Mesendoderm (in vitro differentiated cells): ENCODE data around the gene OMA1.

ENCODE experiments used
- DNase-seq: peaks from one replicate; pipeline ENCODE4 v3.0.0; 2013
- H2AK5ac ChIP-seq: 2 replicates; pipeline ENCODE4 v1.6.1; 2013; ENCODE audit warnings: low read length, inconsistent platforms
- H2BK120ac ChIP-seq: 2 replicates; pipeline ENCODE4 v1.6.1; 2013; ENCODE audit warnings: low read depth, mild to moderate bottlenecking, low read length, moderate library complexity, mixed read lengths
- H2BK15ac ChIP-seq: replicated peaks from 2 replicates; pipeline ENCODE4 v1.6.1; 2013; ENCODE audit warnings: low read depth, mild to moderate bottlenecking, moderate library complexity
- H2BK5ac ChIP-seq: 2 replicates; pipeline ENCODE4 v1.6.1; 2013; ENCODE audit warnings: low read length, inconsistent platforms
- H3K18ac ChIP-seq: 2 replicates; pipeline ENCODE4 v1.6.1; 2013; ENCODE audit warnings: mild to moderate bottlenecking, low read length, mixed read lengths
- H3K23ac ChIP-seq: one replicate; pipeline ENCODE4 v1.6.1; 2013; ENCODE audit warnings: low read length
- H3K27ac ChIP-seq: 2 replicates; pipeline ENCODE4 v1.5.1; 2013; ENCODE audit warnings: low read depth, mild to moderate bottlenecking, inconsistent platforms, low read length, moderate library complexity
- H3K27me3 ChIP-seq: 2 replicates; pipeline ENCODE4 v1.6.1; 2013; ENCODE audit warnings: low read length, control low read depth, mild to moderate bottlenecking, inconsistent platforms; ENCODE audit not compliant: insufficient read depth, poor library complexity
- H3K36me3 ChIP-seq: 2 replicates; pipeline ENCODE4 v1.6.1; 2013; ENCODE audit warnings: low read length, inconsistent platforms; ENCODE audit not compliant: control insufficient read depth, insufficient read depth
- H3K4ac ChIP-seq: one replicate; pipeline ENCODE4 v1.6.1; 2013; ENCODE audit warnings: low read depth, mild to moderate bottlenecking, low read length, moderate library complexity
- H3K4me1 ChIP-seq: 2 replicates; pipeline ENCODE4 v1.6.1; 2013; ENCODE audit warnings: low read depth, low read length, inconsistent platforms; ENCODE audit not compliant: control insufficient read depth
- H3K4me2 ChIP-seq: 2 replicates; pipeline ENCODE4 v1.6.1; 2013; ENCODE audit warnings: low read length
- H3K4me3 ChIP-seq: 2 replicates; pipeline ENCODE4 v1.5.1; 2013; ENCODE audit warnings: mild to moderate bottlenecking, low read length
- H3K56ac ChIP-seq: one replicate; pipeline ENCODE4 v1.6.1; 2013; ENCODE audit warnings: low read length
- H3K79me1 ChIP-seq: 2 replicates; pipeline ENCODE4 v1.6.1; 2013; ENCODE audit warnings: low read length, inconsistent platforms
- H3K79me2 ChIP-seq: 2 replicates; pipeline ENCODE4 v1.6.1; 2013; ENCODE audit warnings: mild to moderate bottlenecking, low read length; ENCODE audit not compliant: control insufficient read depth, insufficient read depth
- H3K9ac ChIP-seq: 2 replicates; pipeline ENCODE4 v1.6.1; 2013; ENCODE audit warnings: low read length, inconsistent platforms
- H4K5ac ChIP-seq: one replicate; pipeline ENCODE4 v1.6.1; 2013; ENCODE audit warnings: low read length
- H4K8ac ChIP-seq: one replicate; pipeline ENCODE4 v1.6.1; 2013; ENCODE audit warnings: low read depth, mild to moderate bottlenecking, control low read depth, low read length, moderate library complexity
- WGBS: extraction: QIAGEN DNeasy Blood & Tissue Kit; methylation state at CpG from one replicate; pipeline ENCODE4 v1.1.7; 2013; ENCODE audit warnings: low lambda C conversion rate, missing lambda C conversion rate; ENCODE audit not compliant: insufficient coverage; ENCODE audit errors: extremely low coverage; 5-methylcytosine and 5-hydroxymethylcytosine counted together

Gene OMA1

DNA sequence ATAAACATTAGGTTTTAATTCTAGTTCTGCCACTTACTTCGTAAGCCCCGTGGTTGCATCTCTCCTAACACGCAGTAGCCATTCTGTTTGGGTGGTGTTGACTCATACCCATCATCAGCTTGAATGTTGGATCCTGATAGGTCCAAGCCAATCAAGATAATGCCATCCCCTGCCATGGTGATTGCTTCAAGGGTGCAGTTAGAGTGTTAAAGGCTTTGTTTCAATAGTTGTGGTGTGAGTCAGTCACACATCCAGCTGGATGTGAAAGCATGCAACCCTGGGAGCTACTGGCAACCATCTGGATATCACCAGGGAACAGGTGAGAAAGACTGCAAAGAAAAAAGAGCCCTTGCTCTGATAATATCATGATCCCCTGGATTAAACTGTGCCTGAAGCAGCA, 69.1 kb downstream of the OMA1 start:
- H3K18ac ChIP-seq, result no peak overlapping the region
- H3K9ac ChIP-seq, result no peak overlapping the region
- no peak overlapping the region for H2BK120ac ChIP-seq
- peak; percentile 63 for DNase-seq
- H3K79me1 ChIP-seq, result no peaks in the 10 kb centered on the region
- no peak overlapping the region for H4K5ac ChIP-seq
- no peak overlapping the region for H2AK5ac ChIP-seq
- H3K4me1 ChIP-seq, result no peaks in the 10 kb centered on the region
- no CpG with 5 or more reads among the region's 3 CpGs for WGBS
- no peak overlapping the region for H3K56ac ChIP-seq
- H2BK5ac ChIP-seq, result no peak overlapping the region
- H3K4ac ChIP-seq, result no peak overlapping the region
- no peak overlapping the region for H3K27ac ChIP-seq
- H3K4me3 ChIP-seq, result no peak overlapping the region
- no peaks in the 10 kb centered on the region for H3K36me3 ChIP-seq
- H2BK15ac ChIP-seq, result no peak overlapping the region
- H3K23ac ChIP-seq, result no peak overlapping the region
- no peaks in the 10 kb centered on the region for H3K27me3 ChIP-seq
- H3K4me2 ChIP-seq, result no peak overlapping the region
- H4K8ac ChIP-seq, result no peak overlapping the region
- H3K79me2 ChIP-seq, result no peaks in the 10 kb centered on the region

DNA sequence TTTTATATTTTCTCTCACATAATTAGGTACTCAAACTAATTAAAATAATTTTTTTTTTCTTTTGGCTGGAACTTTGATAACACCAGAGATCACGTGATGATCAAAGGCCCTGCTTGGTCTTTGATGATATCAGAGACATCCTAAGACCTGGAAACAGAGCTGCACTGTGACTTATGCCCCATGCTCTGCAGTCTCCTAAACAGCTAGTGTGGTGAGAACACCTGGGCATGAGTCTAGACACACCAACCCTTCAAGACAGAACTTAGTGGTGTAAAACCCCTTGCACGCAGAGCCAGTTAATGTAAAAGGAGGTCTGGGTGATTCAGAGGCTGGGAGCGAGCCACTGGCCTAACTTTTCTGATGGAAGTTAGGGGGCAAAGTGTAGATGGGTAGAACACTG, 70.3 kb downstream of the OMA1 start:
- Histone ChIP-seq H3K23ac (no peak overlapping the region), H3K27me3 (no peaks in the 10 kb centered on the region), H3K79me2 (no peaks in the 10 kb centered on the region), H2BK5ac (no peak overlapping the region), H3K79me1 (no peaks in the 10 kb centered on the region), H3K4me2 (no peak overlapping the region), H3K18ac (no peak overlapping the region), H3K4ac (no peak overlapping the region), H4K5ac (no peak overlapping the region), H3K4me1 (no peaks in the 10 kb centered on the region), H3K27ac (no peak overlapping the region), H2AK5ac (no peak overlapping the region), H3K56ac (no peak overlapping the region), H3K4me3 (no peak overlapping the region), H2BK120ac (no peak overlapping the region), H3K9ac (no peak overlapping the region), H2BK15ac (no peak overlapping the region), H4K8ac (no peak overlapping the region), H3K36me3 (no peaks in the 10 kb centered on the region)
- DNase-seq, result no peak
- no CpG with 5 or more reads among the region's 3 CpGs for WGBS

DNA sequence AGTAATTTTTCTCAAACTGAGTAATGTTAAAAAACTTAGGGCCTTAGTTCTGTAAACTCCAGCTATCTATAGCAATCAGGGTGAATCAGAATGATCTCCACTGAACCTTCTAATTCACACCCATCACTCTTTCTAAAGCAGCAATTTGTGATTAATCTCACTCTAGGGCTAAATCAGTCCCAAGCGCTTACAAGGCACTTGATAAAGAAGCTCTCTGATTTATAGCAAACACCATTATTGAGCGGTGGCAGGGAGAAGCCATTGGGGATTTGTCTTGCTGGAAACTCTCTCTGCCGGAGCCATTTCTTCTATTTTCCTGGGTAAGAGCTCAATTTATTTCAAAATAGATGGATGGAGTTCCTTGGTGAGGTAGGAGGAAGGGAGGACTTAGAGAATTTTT, 77.0 kb downstream of the OMA1 start:
- Histone ChIP-seq H3K4ac (no peak overlapping the region), H2BK120ac (no peak overlapping the region), H2BK15ac (no peak overlapping the region), H3K18ac (no peak overlapping the region), H2AK5ac (no peak overlapping the region), H3K9ac (no peak overlapping the region), H3K4me1 (no peaks in the 10 kb centered on the region), H3K79me2 (no peaks in the 10 kb centered on the region), H4K5ac (no peak overlapping the region), H3K4me3 (no peak overlapping the region), H3K36me3 (no peaks in the 10 kb centered on the region), H3K27ac (no peak overlapping the region), H2BK5ac (no peak overlapping the region), H3K4me2 (no peak overlapping the region), H3K79me1 (no peaks in the 10 kb centered on the region), H3K56ac (no peak overlapping the region), H3K27me3 (no peaks in the 10 kb centered on the region), H4K8ac (no peak overlapping the region), H3K23ac (no peak overlapping the region)
- no peak for DNase-seq
- no CpG with 5 or more reads among the region's 3 CpGs for WGBS

DNA sequence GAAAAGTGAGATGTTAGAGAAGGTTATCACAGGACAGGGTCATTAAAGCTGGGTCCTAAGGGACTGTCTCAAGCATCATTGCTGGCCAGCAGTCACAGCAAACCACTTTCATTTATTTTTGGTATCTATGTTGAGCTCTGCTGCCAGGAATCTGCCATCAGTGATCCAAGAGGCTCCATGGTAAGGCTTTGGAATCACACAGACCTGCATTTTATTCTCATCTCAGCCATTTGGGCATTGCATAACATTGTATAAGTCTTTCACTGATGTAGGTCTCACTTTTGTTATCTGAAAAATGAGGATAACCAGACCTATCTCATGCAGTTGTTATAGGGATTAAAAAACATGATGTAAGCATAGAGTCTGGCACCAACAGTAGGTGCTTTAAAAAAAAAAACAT, 77.5 kb downstream of the OMA1 start:
- no peak overlapping the region for H2AK5ac ChIP-seq
- no peak overlapping the region for H4K5ac ChIP-seq
- H3K27ac ChIP-seq, result no peak overlapping the region
- no peaks in the 10 kb centered on the region for H3K27me3 ChIP-seq
- H3K23ac ChIP-seq, result no peak overlapping the region
- H3K4me2 ChIP-seq, result no peak overlapping the region
- H3K18ac ChIP-seq, result no peak overlapping the region
- no peak overlapping the region for H2BK120ac ChIP-seq
- DNase-seq, result no peak
- no peak overlapping the region for H3K9ac ChIP-seq
- H3K56ac ChIP-seq, result no peak overlapping the region
- H3K79me2 ChIP-seq, result no peaks in the 10 kb centered on the region
- H3K4me1 ChIP-seq, result no peaks in the 10 kb centered on the region
- H2BK5ac ChIP-seq, result no peak overlapping the region
- H3K36me3 ChIP-seq, result no peaks in the 10 kb centered on the region
- no peaks in the 10 kb centered on the region for H3K79me1 ChIP-seq
- H2BK15ac ChIP-seq, result no peak overlapping the region
- no peak overlapping the region for H4K8ac ChIP-seq
- no peak overlapping the region for H3K4me3 ChIP-seq
- H3K4ac ChIP-seq, result no peak overlapping the region

DNA sequence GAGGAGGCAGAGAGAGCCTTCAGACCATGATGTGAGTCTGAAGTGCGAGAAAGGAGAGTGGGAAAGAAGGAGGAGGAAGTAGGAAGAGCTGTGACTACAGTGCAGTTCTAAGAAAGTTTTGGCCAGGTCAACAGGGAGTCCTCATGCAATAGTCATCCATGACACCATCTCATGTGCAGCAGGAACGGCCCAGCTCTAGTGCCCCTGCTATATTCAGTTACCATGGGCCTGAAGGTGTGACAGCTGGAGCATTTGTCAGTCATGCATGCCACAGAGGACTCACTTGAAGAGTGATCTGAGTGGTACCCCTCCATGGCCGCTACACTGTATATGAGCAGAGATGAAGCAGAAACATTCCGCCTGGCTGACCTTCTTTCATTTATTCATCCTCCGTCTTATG, 77.9 kb downstream of the OMA1 start:
- H3K4me1 ChIP-seq, result no peaks in the 10 kb centered on the region
- no CpG with 5 or more reads among the region's 5 CpGs for WGBS
- no peak overlapping the region for H3K4ac ChIP-seq
- DNase-seq, result no peak
- no peaks in the 10 kb centered on the region for H3K79me1 ChIP-seq
- H2BK15ac ChIP-seq, result no peak overlapping the region
- H3K27ac ChIP-seq, result no peak overlapping the region
- H2BK120ac ChIP-seq, result no peak overlapping the region
- no peak overlapping the region for H3K23ac ChIP-seq
- no peaks in the 10 kb centered on the region for H3K79me2 ChIP-seq
- no peak overlapping the region for H4K8ac ChIP-seq
- H3K4me3 ChIP-seq, result no peak overlapping the region
- no peak overlapping the region for H3K9ac ChIP-seq
- H3K56ac ChIP-seq, result no peak overlapping the region
- H3K4me2 ChIP-seq, result no peak overlapping the region
- no peak overlapping the region for H4K5ac ChIP-seq
- H2AK5ac ChIP-seq, result no peak overlapping the region
- no peak overlapping the region for H3K18ac ChIP-seq
- no peaks in the 10 kb centered on the region for H3K27me3 ChIP-seq
- H3K36me3 ChIP-seq, result no peaks in the 10 kb centered on the region
- no peak overlapping the region for H2BK5ac ChIP-seq

DNA sequence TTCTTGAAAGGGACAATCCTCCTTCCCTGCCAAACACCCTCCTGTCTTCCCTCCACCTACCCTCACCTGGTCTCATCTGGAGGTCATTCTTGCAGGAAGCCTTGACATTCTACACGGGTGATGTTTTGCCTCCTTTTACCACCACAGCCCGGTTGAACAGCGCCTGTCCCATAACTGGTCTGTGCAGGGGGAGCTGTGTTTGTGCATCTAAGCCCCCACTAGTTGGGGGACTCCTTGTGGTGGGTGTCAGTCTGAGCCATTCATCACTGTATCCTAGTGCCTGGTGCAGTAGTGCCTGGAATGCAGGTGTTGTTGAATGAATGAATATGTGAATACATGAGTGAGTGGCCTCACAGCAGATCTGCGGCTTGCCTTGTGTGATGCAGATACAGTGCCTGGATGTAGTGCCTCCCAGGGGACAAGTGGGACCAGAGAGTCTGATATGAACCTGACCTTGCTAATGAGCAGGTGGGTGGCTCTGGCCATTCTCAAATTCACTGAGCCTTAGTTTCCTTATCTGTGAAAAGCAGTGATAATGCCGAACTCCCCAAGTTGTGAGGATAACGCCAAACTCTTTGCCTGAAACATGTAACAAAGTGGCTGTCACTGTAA, 79.8 kb downstream of the OMA1 start:
- H3K27me3 ChIP-seq, result no peaks in the 10 kb centered on the region
- no peaks in the 10 kb centered on the region for H3K36me3 ChIP-seq
- no peak overlapping the region for H3K4ac ChIP-seq
- H2AK5ac ChIP-seq, result no peak overlapping the region
- H3K79me2 ChIP-seq, result no peaks in the 10 kb centered on the region
- peak; percentile 44 for DNase-seq
- H3K18ac ChIP-seq, result no peak overlapping the region
- H3K27ac ChIP-seq, result no peak overlapping the region
- no peak overlapping the region for H3K4me3 ChIP-seq
- no peak overlapping the region for H2BK15ac ChIP-seq
- no peak overlapping the region for H3K4me2 ChIP-seq
- no peak overlapping the region for H4K8ac ChIP-seq
- WGBS, result no CpG with 5 or more reads among the region's 6 CpGs
- H2BK5ac ChIP-seq, result no peak overlapping the region
- no peak overlapping the region for H3K23ac ChIP-seq
- no peak overlapping the region for H2BK120ac ChIP-seq
- H4K5ac ChIP-seq, result no peak overlapping the region
- no peaks in the 10 kb centered on the region for H3K79me1 ChIP-seq
- no peak overlapping the region for H3K56ac ChIP-seq
- H3K9ac ChIP-seq, result no peak overlapping the region
- H3K4me1 ChIP-seq, result no peaks in the 10 kb centered on the region
